ENCODE data around the gene STPG1.

STPG1 gene

GRCh38 chr1:24441996-24442668 lies 28.6 kb upstream of the STPG1 start:
- Histone ChIP-seq H3K27ac (ENCODE audit: low read depth, low read length) (no peak overlapping the region), H3K9ac (ENCODE audit: low read length) (no peak overlapping the region), H3F3A (ENCODE audit: insufficient read depth) (no peaks in the 10 kb centered on the region), H3K79me2 (ENCODE audit: insufficient read depth, low read length) (no peaks in the 10 kb centered on the region), H3K27me3 (ENCODE audit: low read length) (no peaks in the 10 kb centered on the region), H4K20me1 (ENCODE audit: low read depth, low read length) (no peaks in the 10 kb centered on the region), H3K36me3 (ENCODE audit: low read length) (no peaks in the 10 kb centered on the region), H2AFZ (ENCODE audit: low read depth, low read length, severe bottlenecking) (no peak overlapping the region), H3K9me3 (ENCODE audit: insufficient read depth, low read length) (no peaks in the 10 kb centered on the region), H3K4me2 (ENCODE audit: low read depth, low read length, poor library complexity, severe bottlenecking) (no peak overlapping the region), H3K9me2 (replicated peaks; ENCODE audit: insufficient read depth, low read length) (no peaks in the 10 kb centered on the region), H3K4me3 (ENCODE audit: insufficient read depth, low read length, poor library complexity, severe bottlenecking) (no peak overlapping the region)
- TF ChIP-seq, protein P1, sequence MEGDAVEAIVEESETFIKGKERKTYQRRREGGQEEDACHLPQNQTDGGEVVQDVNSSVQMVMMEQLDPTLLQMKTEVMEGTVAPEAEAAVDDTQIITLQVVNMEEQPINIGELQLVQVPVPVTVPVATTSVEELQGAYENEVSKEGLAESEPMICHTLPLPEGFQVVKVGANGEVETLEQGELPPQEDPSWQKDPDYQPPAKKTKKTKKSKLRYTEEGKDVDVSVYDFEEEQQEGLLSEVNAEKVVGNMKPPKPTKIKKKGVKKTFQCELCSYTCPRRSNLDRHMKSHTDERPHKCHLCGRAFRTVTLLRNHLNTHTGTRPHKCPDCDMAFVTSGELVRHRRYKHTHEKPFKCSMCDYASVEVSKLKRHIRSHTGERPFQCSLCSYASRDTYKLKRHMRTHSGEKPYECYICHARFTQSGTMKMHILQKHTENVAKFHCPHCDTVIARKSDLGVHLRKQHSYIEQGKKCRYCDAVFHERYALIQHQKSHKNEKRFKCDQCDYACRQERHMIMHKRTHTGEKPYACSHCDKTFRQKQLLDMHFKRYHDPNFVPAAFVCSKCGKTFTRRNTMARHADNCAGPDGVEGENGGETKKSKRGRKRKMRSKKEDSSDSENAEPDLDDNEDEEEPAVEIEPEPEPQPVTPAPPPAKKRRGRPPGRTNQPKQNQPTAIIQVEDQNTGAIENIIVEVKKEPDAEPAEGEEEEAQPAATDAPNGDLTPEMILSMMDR (IDR thresholded peaks at IDR 0.05; ENCODE audit: insufficient read depth, low read length, poor library complexity, severe bottlenecking), result no peak
- no peak for TF ChIP-seq EZH2phosphoT487 (conservative IDR thresholded peaks at IDR 0.05; ENCODE audit: low read length)

DNA sequence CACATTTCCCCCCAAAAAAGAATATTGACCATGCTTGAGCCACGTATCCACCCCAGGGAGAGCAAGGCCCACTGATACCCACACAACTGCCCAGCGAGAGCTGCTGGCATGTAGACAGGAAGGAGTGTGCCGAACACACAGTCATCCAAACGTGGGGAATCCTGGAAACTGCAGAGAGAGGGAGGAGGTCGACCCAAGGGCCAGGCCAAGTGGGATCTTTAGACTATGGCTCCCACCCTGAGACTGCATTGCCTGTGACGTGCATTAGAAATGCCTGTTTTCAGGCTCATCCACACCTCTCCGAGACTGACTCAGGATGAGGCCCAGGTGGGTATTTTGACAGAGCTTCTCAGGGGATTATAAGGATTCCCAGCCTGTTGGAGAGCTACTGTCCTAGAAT lies 27.9 kb upstream of the STPG1 start:
- Histone ChIP-seq H3K4me2 (ENCODE audit: low read depth, low read length, poor library complexity, severe bottlenecking) (no peak overlapping the region), H3K4me3 (ENCODE audit: insufficient read depth, low read length, poor library complexity, severe bottlenecking) (no peak overlapping the region), H4K20me1 (ENCODE audit: low read depth, low read length) (no peaks in the 10 kb centered on the region), H3K27me3 (ENCODE audit: low read length) (no peaks in the 10 kb centered on the region), H3K9ac (ENCODE audit: low read length) (no peak overlapping the region), H3F3A (ENCODE audit: insufficient read depth) (no peaks in the 10 kb centered on the region), H3K79me2 (ENCODE audit: insufficient read depth, low read length) (no peaks in the 10 kb centered on the region), H3K36me3 (ENCODE audit: low read length) (no peaks in the 10 kb centered on the region), H2AFZ (ENCODE audit: low read depth, low read length, severe bottlenecking) (no peak overlapping the region), H3K9me2 (replicated peaks; ENCODE audit: insufficient read depth, low read length) (no peaks in the 10 kb centered on the region), H3K27ac (ENCODE audit: low read depth, low read length) (no peak overlapping the region), H3K9me3 (ENCODE audit: insufficient read depth, low read length) (no peaks in the 10 kb centered on the region)
- no peak for TF ChIP-seq EZH2phosphoT487 (conservative IDR thresholded peaks at IDR 0.05; ENCODE audit: low read length)
- TF ChIP-seq, protein P1 (IDR thresholded peaks at IDR 0.05; ENCODE audit: insufficient read depth, low read length, poor library complexity, severe bottlenecking), result no peak

- TF ChIP-seq EZH2phosphoT487 (conservative IDR thresholded peaks at IDR 0.05; ENCODE audit: low read length), result no peak
- TF ChIP-seq, protein P1 (IDR thresholded peaks at IDR 0.05; ENCODE audit: insufficient read depth, low read length, poor library complexity, severe bottlenecking), result no peak
- Histone ChIP-seq H3K79me2 (ENCODE audit: insufficient read depth, low read length) (no peaks in the 10 kb centered on the region), H3K27ac (ENCODE audit: low read depth, low read length) (no peak overlapping the region)
Measured at GRCh38 chr1:24440436-24440835, 26.9 kb upstream of the STPG1 start.

More at GRCh38 chr1:24440436-24440835, 26.9 kb upstream of the STPG1 start:
- H3K9me3 ChIP-seq (ENCODE audit: insufficient read depth, low read length), result no peaks in the 10 kb centered on the region
- H3K9me2 ChIP-seq (replicated peaks; ENCODE audit: insufficient read depth, low read length), result no peaks in the 10 kb centered on the region
- no peak overlapping the region for H3K4me3 ChIP-seq (ENCODE audit: insufficient read depth, low read length, poor library complexity, severe bottlenecking)
- no peak overlapping the region for H3K4me2 ChIP-seq (ENCODE audit: low read depth, low read length, poor library complexity, severe bottlenecking)
- no peak overlapping the region for H2AFZ ChIP-seq (ENCODE audit: low read depth, low read length, severe bottlenecking)
- no peaks in the 10 kb centered on the region for H3K27me3 ChIP-seq (ENCODE audit: low read length)
- H4K20me1 ChIP-seq (ENCODE audit: low read depth, low read length), result no peaks in the 10 kb centered on the region
- H3K36me3 ChIP-seq (ENCODE audit: low read length), result no peaks in the 10 kb centered on the region
- no peaks in the 10 kb centered on the region for H3F3A ChIP-seq (ENCODE audit: insufficient read depth)
- no peak overlapping the region for H3K9ac ChIP-seq (ENCODE audit: low read length)

Measured in SU-DHL-6 (cell line).